Thyroid gland (tissue), 4 donors: Measurements from ENCODE around the gene MRPS23. TPM values are rescaled to one million over a fixed set of nuclear protein-coding genes. Genes with fewer than 3 reads are reported as not detected.

Experiments used
- DNase-seq, 2 donors: peaks; one replicate each; pipeline ENCODE4 v3.0.0-alpha.2; 2019
- H3K27ac ChIP-seq, 3 donors: fragments of 200-600 bp; sonication (generic); 1 replicate in 2 of 3; 2 replicates in 1 of 3; pipeline ENCODE4 v1.5.1; 2016 to 2019; ENCODE audit warnings: mild to moderate bottlenecking in 1 of 3, moderate library complexity in 1 of 3
- H3K27me3 ChIP-seq: fragments of 200-600 bp; sonication (generic); one replicate; pipeline ENCODE4 v1.5.1; 2019
- H3K36me3 ChIP-seq, 2 donors: fragments of 200-600 bp; sonication (generic); one replicate each; pipeline ENCODE4 v1.5.1; 2016 to 2019
- H3K4me1 ChIP-seq, 2 donors: fragments of 200-600 bp; sonication (generic); one replicate each; pipeline ENCODE4 v1.5.1; 2017 to 2019
- H3K4me3 ChIP-seq, 3 donors: fragments of 200-600 bp; sonication (generic); replicated peaks in 1 of 3; 1 replicate in 2 of 3; 2 replicates in 1 of 3; pipeline ENCODE4 v1.5.1; 2016; ENCODE audit warnings: mild to moderate bottlenecking in 1 of 3
- H3K9me3 ChIP-seq: fragments of 200-600 bp; sonication (generic); one replicate; pipeline ENCODE4 v1.5.1; 2017
- POLR2A ChIP-seq, 2 donors: fragments of 450-650 bp; IDR thresholded peaks; one replicate each; pipeline ENCODE4 v1.6.1; 2017; ENCODE audit warnings: antibody characterized with exemption in 2 of 2, mild to moderate bottlenecking in 2 of 2, moderate library complexity in 1 of 2
- WGBS, 2 donors: methylation state at CpG; one replicate each; pipeline ENCODE4 v1.1.5; 2017; 5-methylcytosine and 5-hydroxymethylcytosine counted together
- intact Hi-C: fragments of 100-400 bp; cut with DNase I; formaldehyde crosslinking; loops from one replicate; pipeline ENCODE4 v1.15.1; 2023
- total RNA-seq, 4 donors: library from RNA; depleted of rRNA; stranded (reverse); fragments of >200 nt; gene quantifications; one replicate each; pipeline ENCODE4 v1.2.3, GENCODE V29; 2016
- TF ChIP-seq, protein P1 (sequence below), 6 experiments: fragments of 200-600 bp in 3 of 6; fragments of 450-650 bp in 3 of 6; sonication (generic) in 3 of 6; IDR thresholded peaks; one replicate each; pipeline ENCODE4 v1.5.1; 2016 to 2019; ENCODE audit warnings: antibody characterized with exemption in 6 of 6, mild to moderate bottlenecking in 2 of 6, inconsistent platforms in 1 of 6, moderate library complexity in 1 of 6

Gene MRPS23
- total RNA-seq, 4 donors from 2014 or later, result 23.6 to 44.3 (median 34.8) TPM

DNA sequence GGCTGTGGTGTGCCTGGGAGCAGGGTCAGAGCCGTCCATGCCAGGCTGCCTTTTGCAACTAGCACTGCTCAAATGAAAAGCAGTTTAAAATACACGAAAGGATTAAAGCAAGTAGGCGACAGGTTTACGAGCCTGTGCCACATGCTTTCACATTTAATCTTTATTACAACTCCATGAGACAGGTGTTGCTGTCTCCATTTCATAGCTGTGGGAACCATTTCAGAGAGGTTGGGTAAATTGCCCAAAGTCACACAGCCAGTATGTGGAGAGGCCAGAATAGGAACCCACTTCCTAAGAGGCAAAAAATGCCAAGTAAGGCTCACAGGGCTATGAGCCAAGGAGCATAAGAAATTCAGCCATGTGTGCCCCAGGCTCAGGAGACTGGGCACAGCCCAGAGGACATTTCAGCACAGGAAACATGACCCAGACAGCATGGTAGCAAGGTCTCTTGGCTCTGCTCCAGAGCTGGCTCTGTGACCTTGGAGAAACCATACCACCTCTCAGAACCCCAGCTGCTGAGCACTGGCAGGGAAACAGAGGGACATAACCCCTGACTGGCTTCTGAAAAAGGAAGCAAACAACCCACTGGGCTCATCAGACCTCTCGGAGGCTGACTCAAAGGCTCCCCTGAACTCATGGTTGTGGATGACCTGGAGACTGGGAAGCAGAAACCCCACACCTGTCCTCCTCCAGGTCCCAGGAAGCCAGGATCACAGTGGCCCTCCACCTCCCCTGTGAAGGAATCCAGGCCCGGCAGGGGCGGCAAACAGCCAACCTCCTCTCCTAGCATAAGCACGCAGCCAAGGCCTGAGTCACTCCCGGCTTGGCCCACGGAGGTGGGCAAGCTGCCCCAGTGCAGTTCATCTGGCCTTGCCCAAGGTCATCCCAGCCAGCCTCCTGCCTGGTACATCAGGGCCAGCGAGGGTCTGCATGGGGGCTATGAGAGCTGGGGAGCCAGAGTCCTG, 40.3 kb upstream of the MRPS23 start:
- no peaks in the 10 kb centered on the region for H3K36me3 ChIP-seq
- H3K27me3 ChIP-seq, result no peaks in the 10 kb centered on the region
- intact Hi-C loops, result loop anchor here (5.0 kb wide), 2 partner anchors 62 to 102 kb away; no protein-coding TSS in a partner anchor
- 65 to 68% methylated on average over 8 of the region's 11 CpGs for WGBS, 2 donors
- no peaks in the 10 kb centered on the region for H3K9me3 ChIP-seq
- peak overlapping the region; percentile 65 to 93 (median 90) for H3K27ac ChIP-seq
- peak; percentile 92 to 95 for DNase-seq
- H3K4me1 ChIP-seq, result peaks cover 47 to 60% of the 10 kb centered on the region in 2 donors
- H3K4me3 ChIP-seq, result no peak overlapping the region
- TF ChIP-seq, protein P1, sequence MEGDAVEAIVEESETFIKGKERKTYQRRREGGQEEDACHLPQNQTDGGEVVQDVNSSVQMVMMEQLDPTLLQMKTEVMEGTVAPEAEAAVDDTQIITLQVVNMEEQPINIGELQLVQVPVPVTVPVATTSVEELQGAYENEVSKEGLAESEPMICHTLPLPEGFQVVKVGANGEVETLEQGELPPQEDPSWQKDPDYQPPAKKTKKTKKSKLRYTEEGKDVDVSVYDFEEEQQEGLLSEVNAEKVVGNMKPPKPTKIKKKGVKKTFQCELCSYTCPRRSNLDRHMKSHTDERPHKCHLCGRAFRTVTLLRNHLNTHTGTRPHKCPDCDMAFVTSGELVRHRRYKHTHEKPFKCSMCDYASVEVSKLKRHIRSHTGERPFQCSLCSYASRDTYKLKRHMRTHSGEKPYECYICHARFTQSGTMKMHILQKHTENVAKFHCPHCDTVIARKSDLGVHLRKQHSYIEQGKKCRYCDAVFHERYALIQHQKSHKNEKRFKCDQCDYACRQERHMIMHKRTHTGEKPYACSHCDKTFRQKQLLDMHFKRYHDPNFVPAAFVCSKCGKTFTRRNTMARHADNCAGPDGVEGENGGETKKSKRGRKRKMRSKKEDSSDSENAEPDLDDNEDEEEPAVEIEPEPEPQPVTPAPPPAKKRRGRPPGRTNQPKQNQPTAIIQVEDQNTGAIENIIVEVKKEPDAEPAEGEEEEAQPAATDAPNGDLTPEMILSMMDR (IDR thresholded peaks at IDR 0.05), result peak in 3 of 6 experiments; percentile 13 to 31 (median 18)
- no peak for TF ChIP-seq POLR2A (IDR thresholded peaks at IDR 0.05)

DNA sequence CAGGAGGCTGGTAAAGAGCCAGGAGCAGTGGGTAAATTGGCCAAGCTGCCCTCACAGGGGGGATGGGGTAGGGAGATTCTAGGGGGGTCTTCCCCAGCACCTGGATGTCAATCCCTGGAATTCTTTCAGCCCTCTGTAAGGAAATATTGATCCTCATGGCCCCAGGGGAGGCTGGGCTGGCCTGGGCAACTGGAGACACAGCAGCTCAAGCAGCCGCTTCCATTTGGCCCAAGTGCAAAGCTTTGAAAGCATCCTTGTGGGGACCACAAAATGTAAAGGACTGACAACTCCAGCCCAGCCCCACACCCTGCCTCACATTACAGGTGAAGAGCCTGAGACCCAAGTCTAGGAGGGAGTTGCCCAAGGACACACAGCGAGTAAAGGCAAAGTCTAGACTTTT, 39.4 kb upstream of the MRPS23 start:
- H3K27me3 ChIP-seq, result no peaks in the 10 kb centered on the region
- peaks cover 0 to 3% of the 10 kb centered on the region in 2 donors for H3K36me3 ChIP-seq
- DNase-seq, result no peak
- peak overlapping the region; percentile 65 to 93 (median 90) for H3K27ac ChIP-seq
- H3K4me3 ChIP-seq, result no peak overlapping the region
- peaks cover 41 to 51% of the 10 kb centered on the region in 2 donors for H3K4me1 ChIP-seq
- 91 to 100% methylated on average over 2 of the region's 2 CpGs for WGBS, 2 donors
- no peaks in the 10 kb centered on the region for H3K9me3 ChIP-seq
- intact Hi-C loops, result no loop called here
- TF ChIP-seq, protein P1 (IDR thresholded peaks at IDR 0.05), result no peak
- no peak for TF ChIP-seq POLR2A (IDR thresholded peaks at IDR 0.05)

DNA sequence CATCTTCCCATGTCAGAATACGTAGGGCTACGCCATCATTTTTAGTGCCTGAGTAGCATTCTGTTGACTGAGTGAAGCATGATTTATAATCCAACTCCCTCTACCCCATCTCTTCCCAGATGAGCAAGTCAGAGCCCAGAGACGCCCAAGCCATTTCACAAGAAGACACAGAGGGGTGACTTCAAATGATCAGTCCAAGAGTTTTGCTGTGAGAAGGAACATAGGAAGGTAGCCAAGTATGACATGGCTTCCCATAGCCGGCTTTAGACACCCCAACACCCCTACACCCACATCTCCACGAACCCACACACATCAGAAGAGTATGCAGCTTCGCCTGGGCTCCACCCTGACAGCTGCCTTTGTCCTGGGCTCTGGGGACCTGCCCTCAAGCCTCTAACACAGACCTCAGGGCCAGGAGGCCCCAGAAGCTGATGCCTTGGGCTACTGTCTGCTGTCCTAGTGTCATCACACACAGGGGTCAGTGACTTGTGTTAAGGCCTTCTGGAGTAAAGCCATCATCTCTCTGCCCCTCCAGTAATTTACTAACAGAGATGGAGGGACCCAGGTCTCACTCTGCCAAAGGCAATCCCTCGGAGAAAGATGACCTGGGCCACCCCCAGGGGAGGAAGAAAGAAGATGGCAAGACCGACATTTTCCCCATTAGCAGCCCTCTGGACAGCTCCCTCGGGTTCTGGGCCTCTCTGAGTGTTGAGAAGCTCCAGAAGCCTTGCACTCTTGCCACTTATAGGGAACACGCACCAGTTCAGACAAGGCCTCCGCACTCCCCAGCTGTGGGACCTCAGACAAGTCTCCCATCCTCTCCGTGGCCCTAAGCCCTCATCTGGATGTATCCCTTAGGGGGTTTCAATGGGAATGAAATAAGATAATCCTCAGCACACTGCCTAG, 38.7 kb upstream of the MRPS23 start:
- TF ChIP-seq POLR2A (IDR thresholded peaks at IDR 0.05), result no peak
- TF ChIP-seq, protein P1 (IDR thresholded peaks at IDR 0.05), result no peak
- H3K4me1 ChIP-seq, result peaks cover 34 to 44% of the 10 kb centered on the region in 2 donors
- 84 to 90% methylated on average over 11 to 12 of the region's 12 CpGs for WGBS, 2 donors
- peak overlapping the region in 2 of 3 donors; percentile 90 to 93 for H3K27ac ChIP-seq
- no peaks in the 10 kb centered on the region for H3K9me3 ChIP-seq
- intact Hi-C loops, result no loop called here
- peaks cover 0 to 3% of the 10 kb centered on the region in 2 donors for H3K36me3 ChIP-seq
- no peaks in the 10 kb centered on the region for H3K27me3 ChIP-seq
- DNase-seq, result no peak
- H3K4me3 ChIP-seq, result no peak overlapping the region

DNA sequence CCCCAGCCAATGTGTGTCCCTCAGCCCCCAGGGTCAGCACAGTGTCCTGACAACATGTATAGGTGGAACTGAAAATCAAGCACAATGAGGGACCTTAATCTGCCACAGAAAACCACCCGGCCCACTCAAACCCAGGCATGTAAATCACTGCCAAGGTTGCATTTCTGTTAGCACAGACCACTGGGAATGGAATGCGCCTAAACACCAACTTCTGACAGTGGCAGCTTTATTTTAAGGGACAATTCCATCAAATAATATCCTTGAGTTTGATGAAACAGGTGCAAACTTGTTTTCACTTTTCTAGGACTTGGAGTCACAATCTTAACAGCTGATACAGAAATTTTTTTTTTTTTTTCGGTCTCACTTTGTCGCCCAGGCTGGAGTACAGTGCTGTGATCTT, 37.3 kb upstream of the MRPS23 start:
- no peak for TF ChIP-seq POLR2A (IDR thresholded peaks at IDR 0.05)
- TF ChIP-seq, protein P1 (IDR thresholded peaks at IDR 0.05), result no peak
- Histone ChIP-seq H3K36me3 (peaks cover 0 to 3% of the 10 kb centered on the region in 2 donors), H3K27me3 (no peaks in the 10 kb centered on the region), H3K4me1 (peaks cover 20 to 30% of the 10 kb centered on the region in 2 donors), H3K9me3 (no peaks in the 10 kb centered on the region), H3K27ac (no peak overlapping the region), H3K4me3 (no peak overlapping the region)
- no peak for DNase-seq
- intact Hi-C loops, result no loop called here
- 89% methylated on average over 4 of the region's 4 CpGs for WGBS, 2 donors
